ENCODE results near the gene KPNA6.

- no peak for TF ChIP-seq CTCF (IDR thresholded peaks at IDR 0.05; ENCODE audit: borderline replicate concordance, extremely low read depth, low read length, poor library complexity, severe bottlenecking)
- no peak for TF ChIP-seq EZH2 (IDR thresholded peaks at IDR 0.05; ENCODE audit: borderline replicate concordance, low read depth, low read length, severe bottlenecking)
Observed at GRCh38 chr1:32137111-32137510, 29.3 kb downstream of the KPNA6 start.
